Fibroblast of lung (primary cell): Measurements from ENCODE around the gene AIM2. TPM values are rescaled to one million over a fixed set of nuclear protein-coding genes. Genes with fewer than 3 reads are reported as not detected.

Experiments
- DNase-seq, 2 donors: peaks; one replicate each; pipeline versions ENCODE4 v3.0.0 to v3.0.0-alpha.2; 2010; ENCODE audit warnings: low read depth in 2 of 2
- H2AFZ ChIP-seq: 2 replicates; pipeline ENCODE4 v1.5.1; 2012; ENCODE audit warnings: low read length, control low read depth, inconsistent platforms
- H3K27ac ChIP-seq: 2 replicates; pipeline ENCODE4 v1.5.1; 2011; ENCODE audit warnings: low read length, control low read depth; ENCODE audit not compliant: insufficient read depth
- H3K27me3 ChIP-seq: 2 replicates; pipeline ENCODE4 v1.5.1; 2011; ENCODE audit warnings: mild to moderate bottlenecking, low read length; ENCODE audit not compliant: control insufficient read depth, insufficient read depth
- H3K36me3 ChIP-seq: 2 replicates; pipeline ENCODE4 v1.5.1; 2011; ENCODE audit warnings: low read length; ENCODE audit not compliant: control insufficient read depth, insufficient read depth
- H3K4me1 ChIP-seq: 2 replicates; pipeline ENCODE4 v1.5.1; 2011; ENCODE audit warnings: low read length; ENCODE audit not compliant: control insufficient read depth, insufficient read depth; ENCODE audit errors: extremely low read depth
- H3K4me2 ChIP-seq: 2 replicates; pipeline ENCODE4 v1.5.1; 2011; ENCODE audit warnings: low read length, control low read depth; ENCODE audit not compliant: insufficient read depth; ENCODE audit errors: extremely low read depth
- H3K4me3 ChIP-seq, 4 experiments: fragments of 200-600 bp in 1 of 4; sonication (generic) in 1 of 4; replicated peaks in 1 of 4; 2 replicates each; pipeline ENCODE4 v1.5.1; 2011 to 2016; ENCODE audit warnings: low read length in 4 of 4, low read depth in 3 of 4, mild to moderate bottlenecking in 3 of 4, control low read depth in 2 of 4, inconsistent platforms in 1 of 4, mixed read lengths in 1 of 4; ENCODE audit not compliant: insufficient read depth in 1 of 4; ENCODE audit errors: control extremely low read depth in 1 of 4
- H3K79me2 ChIP-seq: 2 replicates; pipeline ENCODE4 v1.5.1; 2012; ENCODE audit warnings: mild to moderate bottlenecking, low read length, inconsistent platforms; ENCODE audit not compliant: control insufficient read depth, insufficient read depth
- H3K9ac ChIP-seq: 2 replicates; pipeline ENCODE4 v1.5.1; 2011; ENCODE audit warnings: mild to moderate bottlenecking, low read length, control low read depth; ENCODE audit not compliant: insufficient read depth
- H3K9me3 ChIP-seq: 2 replicates; pipeline ENCODE4 v1.5.1; 2012; ENCODE audit warnings: low read depth, low read length; ENCODE audit not compliant: control insufficient read depth, insufficient read depth
- H4K20me1 ChIP-seq: 2 replicates; pipeline ENCODE4 v1.5.1; 2011; ENCODE audit warnings: low read length; ENCODE audit not compliant: control insufficient read depth, insufficient read depth; ENCODE audit errors: extremely low read depth
- CTCF ChIP-seq, 2 donors: IDR thresholded peaks in 1 of 2; conservative IDR thresholded peaks in 1 of 2; 1 replicate in 1 of 2; 2 replicates in 1 of 2; pipeline ENCODE4 v1.5.1; 2011 to 2012; ENCODE audit warnings: low read length in 2 of 2, control low read depth in 1 of 2, inconsistent platforms in 1 of 2, low read depth in 1 of 2, mild to moderate bottlenecking in 1 of 2
- EZH2 ChIP-seq: IDR thresholded peaks from 2 replicates; pipeline ENCODE4 v1.5.1; 2012; ENCODE audit warnings: low read length, control low read depth, mild to moderate bottlenecking; ENCODE audit errors: missing control alignments
- polyA plus RNA-seq, 2 donors: library from polyadenylated mRNA; depleted of rRNA in 1 of 2; stranded (reverse) in 1 of 2; unstranded in 1 of 2; fragments of >200 nt; gene quantifications; 2 replicates each; pipeline ENCODE4 v1.2.1, GENCODE V29; 2011 to 2012; ENCODE audit warnings: missing spikeins in 1 of 2
- total RNA-seq: library from RNA; depleted of rRNA; stranded (reverse); fragments of >200 nt; gene quantifications from 2 replicates; pipeline ENCODE4 v1.2.1, GENCODE V29; 2014

The AIM2 gene
- total and polyA plus RNA-seq, 2 donors (not counting 1 experiment from before 2014, with no cell fraction given), result not detected

DNA sequence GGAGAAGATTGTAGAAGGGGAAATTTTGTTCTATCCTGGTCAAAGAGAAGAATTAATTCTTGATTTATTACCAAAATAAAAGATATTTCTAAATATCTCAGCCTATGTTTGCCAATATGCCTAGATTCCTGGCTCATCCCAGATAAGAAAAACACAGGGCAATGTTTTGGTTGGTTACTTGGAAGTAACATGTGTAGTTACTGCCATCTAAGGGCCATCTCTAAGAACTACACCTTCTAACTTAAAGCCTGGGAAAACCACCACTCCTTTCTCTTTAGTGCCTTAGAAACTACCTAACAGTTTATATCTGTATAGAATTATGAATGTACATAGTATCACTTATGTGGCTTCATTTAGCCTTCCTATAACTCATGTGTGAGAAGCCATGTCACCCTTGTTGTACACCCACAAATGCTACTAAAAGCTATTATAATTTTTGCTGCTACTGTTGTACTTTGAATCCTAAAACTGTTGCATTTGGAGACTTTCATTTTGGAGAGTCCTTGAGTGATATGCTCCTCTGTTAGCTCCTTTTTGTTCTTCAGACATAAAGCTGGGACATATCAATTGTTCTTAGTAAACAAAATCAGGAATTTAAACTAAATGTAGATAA, 4.5 kb downstream of the AIM2 start:
- TF ChIP-seq CTCF (conservative IDR thresholded peaks at IDR 0.05 in 1 of 2, IDR thresholded peaks at IDR 0.05 in 1 of 2; ENCODE audit: low read depth in 1 of 2, low read length in 2 of 2) (peak; percentile 64 to 77), EZH2 (no peak)
- Histone ChIP-seq H3K4me2 (no peak overlapping the region), H3K36me3 (no peaks in the 10 kb centered on the region)

GRCh38 chr1:159068886-159069285, 7.7 kb downstream of the AIM2 start:
- Histone ChIP-seq H3K9me3 (no peaks in the 10 kb centered on the region), H3K27me3 (no peaks in the 10 kb centered on the region), H3K27ac (no peak overlapping the region), H3K36me3 (no peaks in the 10 kb centered on the region), H3K79me2 (no peaks in the 10 kb centered on the region), H3K9ac (no peak overlapping the region), H2AFZ (no peak overlapping the region), H3K4me3 (no peak overlapping the region), H3K4me2 (no peak overlapping the region), H3K4me1 (no peaks in the 10 kb centered on the region), H4K20me1 (no peaks in the 10 kb centered on the region)
- DNase-seq, result peak; percentile 46 to 65
- TF ChIP-seq EZH2, result no peak
- no peak for TF ChIP-seq CTCF (conservative IDR thresholded peaks at IDR 0.05 in 1 of 2, IDR thresholded peaks at IDR 0.05 in 1 of 2; ENCODE audit: low read depth in 1 of 2, low read length in 2 of 2)

More for the DNA sequence above, 4.5 kb downstream of the AIM2 start:
- peak; percentile 65 to 85 for DNase-seq
- Histone ChIP-seq H3K27ac (no peak overlapping the region), H3K9me3 (no peaks in the 10 kb centered on the region), H2AFZ (no peak overlapping the region), H3K79me2 (no peaks in the 10 kb centered on the region), H4K20me1 (no peaks in the 10 kb centered on the region), H3K9ac (no peak overlapping the region), H3K27me3 (no peaks in the 10 kb centered on the region), H3K4me3 (no peak overlapping the region), H3K4me1 (no peaks in the 10 kb centered on the region)

DNA sequence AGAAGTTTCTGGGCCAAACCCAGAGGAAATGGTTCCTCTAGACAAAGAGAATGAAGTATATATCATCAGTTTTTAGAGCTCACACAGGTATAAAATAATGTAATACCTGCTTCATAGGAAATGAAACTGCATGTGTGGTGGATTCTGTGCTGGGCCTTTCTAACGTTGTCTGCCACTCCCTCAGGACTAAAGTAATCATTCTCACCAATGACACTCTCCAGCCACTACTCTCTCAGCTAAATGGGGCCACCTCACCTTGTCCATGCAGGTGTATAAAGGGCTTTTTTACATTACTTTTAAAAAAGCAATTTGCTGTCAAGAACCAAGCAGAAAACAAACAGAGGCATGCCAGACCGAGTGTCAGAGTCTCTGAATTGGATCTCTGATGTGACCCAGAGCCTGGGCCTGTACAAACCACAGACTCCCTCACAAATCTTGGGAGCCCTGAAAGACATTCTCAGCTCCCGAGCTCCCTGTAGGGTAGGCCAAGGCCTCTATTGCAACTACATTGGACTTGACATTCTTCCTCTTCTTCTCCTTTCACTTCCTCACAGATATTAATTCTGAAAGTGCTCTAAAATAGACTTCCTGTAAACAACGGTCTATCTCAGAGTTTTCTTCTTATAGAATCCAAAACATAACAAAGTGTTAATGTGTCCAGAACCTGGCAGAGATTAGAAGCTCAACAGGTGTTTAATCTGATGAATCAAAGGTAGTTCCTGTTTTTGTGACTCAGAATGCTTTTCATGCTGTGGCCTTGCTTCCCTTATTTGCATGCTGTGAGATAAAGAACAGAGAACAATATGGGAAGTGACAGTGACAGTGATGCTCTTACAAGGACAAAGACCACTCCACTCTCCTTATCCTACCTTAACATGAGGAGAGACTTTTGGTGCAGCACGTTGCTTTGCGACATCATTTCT, 8.6 kb downstream of the AIM2 start:
- H3K27ac ChIP-seq, result no peak overlapping the region
- TF ChIP-seq EZH2, result no peak
- TF ChIP-seq CTCF (conservative IDR thresholded peaks at IDR 0.05 in 1 of 2, IDR thresholded peaks at IDR 0.05 in 1 of 2; ENCODE audit: low read depth in 1 of 2, low read length in 2 of 2), result no peak
- no peaks in the 10 kb centered on the region for H3K36me3 ChIP-seq
- DNase-seq, result no peak
- no peaks in the 10 kb centered on the region for H3K27me3 ChIP-seq
- no peak overlapping the region for H3K4me3 ChIP-seq
- H4K20me1 ChIP-seq, result no peaks in the 10 kb centered on the region
- H3K9ac ChIP-seq, result no peak overlapping the region
- no peak overlapping the region for H2AFZ ChIP-seq
- H3K4me2 ChIP-seq, result no peak overlapping the region
- H3K4me1 ChIP-seq, result no peaks in the 10 kb centered on the region
- no peaks in the 10 kb centered on the region for H3K79me2 ChIP-seq
- no peaks in the 10 kb centered on the region for H3K9me3 ChIP-seq
